ENCODE data around the gene CALD1.
A peak's percentile ranks its signal among the peaks of the same experiment; 100 is the strongest.

The CALD1 gene

DNA sequence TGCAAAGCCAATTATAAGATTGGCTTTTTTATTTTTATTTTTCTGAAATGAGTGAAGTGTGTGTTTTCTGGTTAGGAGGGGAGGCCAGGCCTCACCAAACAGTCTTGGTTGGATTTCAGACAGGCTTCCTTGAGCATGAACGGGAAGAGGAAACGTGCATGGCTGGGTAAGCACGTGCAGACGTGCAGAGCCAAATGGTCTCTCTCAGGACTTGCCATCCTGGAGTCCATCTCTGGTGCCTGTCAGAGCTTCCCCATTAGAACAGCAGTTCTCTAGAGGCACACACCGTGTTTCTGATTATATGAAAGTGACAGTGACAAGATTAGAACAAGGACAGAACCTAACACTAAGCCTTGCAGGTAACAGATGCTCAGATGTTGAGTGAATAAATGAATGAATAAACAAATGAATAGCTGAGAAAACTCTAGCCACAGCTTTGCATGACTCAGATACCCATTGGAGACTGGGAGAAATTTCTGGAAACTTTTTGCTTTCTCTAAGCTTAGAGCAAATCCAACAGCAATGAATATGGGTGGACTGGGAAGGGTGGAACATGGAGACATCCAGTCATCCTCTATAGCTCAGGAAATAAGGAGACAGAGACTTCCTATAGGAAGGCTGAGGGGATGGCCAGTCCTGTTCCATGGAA, 11.8 kb upstream of the CALD1 start:
- no peak for TF ChIP-seq EZH2phosphoT487 (conservative IDR thresholded peaks at IDR 0.05; ENCODE audit: low read length)
- TF ChIP-seq, protein P1, sequence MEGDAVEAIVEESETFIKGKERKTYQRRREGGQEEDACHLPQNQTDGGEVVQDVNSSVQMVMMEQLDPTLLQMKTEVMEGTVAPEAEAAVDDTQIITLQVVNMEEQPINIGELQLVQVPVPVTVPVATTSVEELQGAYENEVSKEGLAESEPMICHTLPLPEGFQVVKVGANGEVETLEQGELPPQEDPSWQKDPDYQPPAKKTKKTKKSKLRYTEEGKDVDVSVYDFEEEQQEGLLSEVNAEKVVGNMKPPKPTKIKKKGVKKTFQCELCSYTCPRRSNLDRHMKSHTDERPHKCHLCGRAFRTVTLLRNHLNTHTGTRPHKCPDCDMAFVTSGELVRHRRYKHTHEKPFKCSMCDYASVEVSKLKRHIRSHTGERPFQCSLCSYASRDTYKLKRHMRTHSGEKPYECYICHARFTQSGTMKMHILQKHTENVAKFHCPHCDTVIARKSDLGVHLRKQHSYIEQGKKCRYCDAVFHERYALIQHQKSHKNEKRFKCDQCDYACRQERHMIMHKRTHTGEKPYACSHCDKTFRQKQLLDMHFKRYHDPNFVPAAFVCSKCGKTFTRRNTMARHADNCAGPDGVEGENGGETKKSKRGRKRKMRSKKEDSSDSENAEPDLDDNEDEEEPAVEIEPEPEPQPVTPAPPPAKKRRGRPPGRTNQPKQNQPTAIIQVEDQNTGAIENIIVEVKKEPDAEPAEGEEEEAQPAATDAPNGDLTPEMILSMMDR (IDR thresholded peaks at IDR 0.05; ENCODE audit: insufficient read depth, low read length, poor library complexity, severe bottlenecking): no peak
- Histone ChIP-seq H3K4me3 (ENCODE audit: insufficient read depth, low read length, poor library complexity, severe bottlenecking) (no peak overlapping the region), H3K9me3 (ENCODE audit: insufficient read depth, low read length) (no peaks in the 10 kb centered on the region), H3K4me2 (ENCODE audit: low read depth, low read length, poor library complexity, severe bottlenecking) (peak overlapping the region; percentile 43), H3K79me2 (ENCODE audit: insufficient read depth, low read length) (no peaks in the 10 kb centered on the region), H3F3A (ENCODE audit: insufficient read depth) (no peaks in the 10 kb centered on the region), H3K9me2 (replicated peaks; ENCODE audit: insufficient read depth, low read length) (no peaks in the 10 kb centered on the region), H3K9ac (ENCODE audit: low read length) (no peak overlapping the region), H3K27ac (ENCODE audit: low read depth, low read length) (peak overlapping the region; percentile 39; the same call in 1 of the 2 replicates), H2AFZ (ENCODE audit: low read depth, low read length, severe bottlenecking) (peak overlapping the region; percentile 60), H3K27me3 (ENCODE audit: low read length) (no peaks in the 10 kb centered on the region), H3K36me3 (ENCODE audit: low read length) (no peaks in the 10 kb centered on the region), H4K20me1 (ENCODE audit: low read depth, low read length) (no peaks in the 10 kb centered on the region)

DNA sequence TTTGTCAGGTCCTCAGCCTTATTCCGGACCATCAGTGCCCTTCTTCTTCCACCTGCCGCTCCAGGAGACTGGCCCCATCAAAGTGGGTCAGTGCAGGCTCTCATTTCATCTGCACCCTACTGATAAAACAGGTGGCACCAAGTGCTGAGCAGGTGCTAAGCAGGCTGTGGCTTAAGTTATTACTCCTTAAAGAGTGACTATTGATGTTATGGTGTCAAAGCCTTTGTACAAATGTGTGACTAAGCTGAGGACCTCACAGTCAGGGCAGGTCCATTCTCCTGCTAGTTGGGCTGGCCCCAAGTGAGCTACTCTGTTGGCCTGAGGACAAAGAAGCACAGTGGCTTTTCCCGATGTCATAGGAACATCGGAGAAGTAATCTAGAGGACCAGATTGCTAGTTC, 11.2 kb upstream of the CALD1 start:
- Histone ChIP-seq H3K27ac (ENCODE audit: low read depth, low read length) (no peak overlapping the region), H3K9ac (ENCODE audit: low read length) (no peak overlapping the region), H3K36me3 (ENCODE audit: low read length) (no peaks in the 10 kb centered on the region), H4K20me1 (ENCODE audit: low read depth, low read length) (no peaks in the 10 kb centered on the region), H3K9me2 (replicated peaks; ENCODE audit: insufficient read depth, low read length) (no peaks in the 10 kb centered on the region), H3K79me2 (ENCODE audit: insufficient read depth, low read length) (no peaks in the 10 kb centered on the region), H3K9me3 (ENCODE audit: insufficient read depth, low read length) (no peaks in the 10 kb centered on the region), H2AFZ (ENCODE audit: low read depth, low read length, severe bottlenecking) (peak overlapping the region; percentile 60), H3K27me3 (ENCODE audit: low read length) (no peaks in the 10 kb centered on the region), H3F3A (ENCODE audit: insufficient read depth) (no peaks in the 10 kb centered on the region), H3K4me2 (ENCODE audit: low read depth, low read length, poor library complexity, severe bottlenecking) (no peak overlapping the region), H3K4me3 (ENCODE audit: insufficient read depth, low read length, poor library complexity, severe bottlenecking) (no peak overlapping the region)
- no peak for TF ChIP-seq EZH2phosphoT487 (conservative IDR thresholded peaks at IDR 0.05; ENCODE audit: low read length)
- TF ChIP-seq, protein P1 (IDR thresholded peaks at IDR 0.05; ENCODE audit: insufficient read depth, low read length, poor library complexity, severe bottlenecking): no peak

DNA sequence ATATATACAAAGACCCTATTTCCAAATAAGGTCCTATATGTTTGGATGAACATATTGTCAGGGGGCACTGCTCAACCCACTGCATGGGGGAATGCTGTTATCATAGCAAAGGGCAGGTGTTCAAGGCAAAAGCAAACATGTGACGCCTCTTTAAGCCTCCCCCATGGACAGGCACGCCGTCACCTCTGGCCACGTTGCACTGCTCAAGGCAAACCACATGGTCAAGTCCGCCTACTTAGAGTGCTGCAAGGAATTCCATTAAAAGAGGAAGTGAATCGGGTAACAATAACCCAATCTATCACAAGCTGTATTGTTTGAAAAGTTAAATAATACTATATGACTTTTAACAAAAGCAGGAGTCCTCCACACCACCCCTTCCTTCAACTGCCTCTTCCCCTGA, 8.8 kb upstream of the CALD1 start:
- H3K9me3 ChIP-seq (ENCODE audit: insufficient read depth, low read length): no peaks in the 10 kb centered on the region
- no peaks in the 10 kb centered on the region for H3K36me3 ChIP-seq (ENCODE audit: low read length)
- no peak overlapping the region for H2AFZ ChIP-seq (ENCODE audit: low read depth, low read length, severe bottlenecking)
- H3K4me2 ChIP-seq (ENCODE audit: low read depth, low read length, poor library complexity, severe bottlenecking): no peak overlapping the region
- H4K20me1 ChIP-seq (ENCODE audit: low read depth, low read length): no peaks in the 10 kb centered on the region
- no peaks in the 10 kb centered on the region for H3F3A ChIP-seq (ENCODE audit: insufficient read depth)
- no peak for TF ChIP-seq EZH2phosphoT487 (conservative IDR thresholded peaks at IDR 0.05; ENCODE audit: low read length)
- TF ChIP-seq, protein P1 (IDR thresholded peaks at IDR 0.05; ENCODE audit: insufficient read depth, low read length, poor library complexity, severe bottlenecking): no peak
- no peak overlapping the region for H3K27ac ChIP-seq (ENCODE audit: low read depth, low read length)
- H3K9ac ChIP-seq (ENCODE audit: low read length): no peak overlapping the region
- H3K4me3 ChIP-seq (ENCODE audit: insufficient read depth, low read length, poor library complexity, severe bottlenecking): no peak overlapping the region
- no peaks in the 10 kb centered on the region for H3K79me2 ChIP-seq (ENCODE audit: insufficient read depth, low read length)
- H3K9me2 ChIP-seq (replicated peaks; ENCODE audit: insufficient read depth, low read length): no peaks in the 10 kb centered on the region
- H3K27me3 ChIP-seq (ENCODE audit: low read length): no peaks in the 10 kb centered on the region

All from SU-DHL-6 (cell line).